Kidney epithelial cell (primary cell): ENCODE results near the gene ASXL1. TPM values are rescaled to one million over a fixed set of nuclear protein-coding genes. Genes with fewer than 3 reads are reported as not detected.

Experiments
- DNase-seq: peaks from one replicate; pipeline ENCODE4 v3.0.0-alpha.2; 2010; ENCODE audit warnings: low read depth
- H3K27me3 ChIP-seq: 2 replicates; pipeline ENCODE4 v1.6.0; 2011; ENCODE audit warnings: low read length; ENCODE audit not compliant: control insufficient read depth, insufficient read depth
- H3K36me3 ChIP-seq: 2 replicates; pipeline ENCODE4 v1.5.1; 2011; ENCODE audit warnings: low read length; ENCODE audit not compliant: control insufficient read depth, insufficient read depth
- H3K4me3 ChIP-seq: 2 replicates; pipeline ENCODE4 v1.5.1; 2011; ENCODE audit warnings: low read depth, mild to moderate bottlenecking, control low read depth, low read length
- total RNA-seq: library from RNA; depleted of rRNA; stranded (reverse); fragments of >200 nt; gene quantifications from 2 replicates; pipeline ENCODE4 v1.2.3, GENCODE V29; 2015
- TF ChIP-seq, protein P1 (sequence below): IDR thresholded peaks from 2 replicates; pipeline ENCODE4 v1.5.1; 2011; ENCODE audit warnings: mild to moderate bottlenecking, moderate library complexity, low read length, control low read depth, inconsistent platforms; ENCODE audit not compliant: insufficient read depth, poor library complexity, severe bottlenecking

Gene ASXL1
- total RNA-seq, 1 donor from 2014 or later, result 31.6 TPM

DNA sequence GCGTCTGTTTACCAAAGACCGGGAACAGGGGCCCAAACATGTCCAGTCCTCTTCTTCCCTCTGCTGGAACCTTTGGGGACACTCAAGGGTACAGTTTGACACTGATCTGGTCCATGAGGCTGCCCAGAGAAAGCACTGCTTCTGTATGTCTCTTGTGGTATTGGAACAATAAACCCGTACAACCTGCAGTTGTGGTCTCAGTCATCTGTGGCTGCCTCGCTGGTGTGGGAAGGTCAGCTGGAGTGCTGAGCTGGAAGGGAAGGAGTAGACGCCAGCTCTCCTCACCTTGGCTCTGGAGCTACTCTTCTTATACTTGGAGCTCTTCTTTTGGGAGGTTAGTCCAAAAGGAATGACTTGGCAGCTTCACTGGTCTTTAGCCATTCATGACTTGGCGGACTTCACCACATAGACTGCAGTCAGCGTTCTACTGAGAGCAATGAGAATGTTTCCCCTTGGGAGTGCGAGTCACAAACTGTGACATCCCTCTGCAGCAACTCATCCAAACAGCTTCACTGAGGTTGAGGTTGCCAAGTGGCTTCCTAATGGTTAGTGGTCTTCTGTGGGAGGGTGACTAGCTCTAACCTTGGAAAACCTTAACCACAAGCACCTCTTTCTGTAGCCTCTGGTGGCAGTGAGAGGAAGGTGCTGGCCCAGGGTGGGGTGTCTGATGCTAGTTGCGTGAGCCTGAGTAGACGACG, 81.2 kb downstream of the ASXL1 start:
- no peak overlapping the region for H3K4me3 ChIP-seq
- TF ChIP-seq, protein P1, sequence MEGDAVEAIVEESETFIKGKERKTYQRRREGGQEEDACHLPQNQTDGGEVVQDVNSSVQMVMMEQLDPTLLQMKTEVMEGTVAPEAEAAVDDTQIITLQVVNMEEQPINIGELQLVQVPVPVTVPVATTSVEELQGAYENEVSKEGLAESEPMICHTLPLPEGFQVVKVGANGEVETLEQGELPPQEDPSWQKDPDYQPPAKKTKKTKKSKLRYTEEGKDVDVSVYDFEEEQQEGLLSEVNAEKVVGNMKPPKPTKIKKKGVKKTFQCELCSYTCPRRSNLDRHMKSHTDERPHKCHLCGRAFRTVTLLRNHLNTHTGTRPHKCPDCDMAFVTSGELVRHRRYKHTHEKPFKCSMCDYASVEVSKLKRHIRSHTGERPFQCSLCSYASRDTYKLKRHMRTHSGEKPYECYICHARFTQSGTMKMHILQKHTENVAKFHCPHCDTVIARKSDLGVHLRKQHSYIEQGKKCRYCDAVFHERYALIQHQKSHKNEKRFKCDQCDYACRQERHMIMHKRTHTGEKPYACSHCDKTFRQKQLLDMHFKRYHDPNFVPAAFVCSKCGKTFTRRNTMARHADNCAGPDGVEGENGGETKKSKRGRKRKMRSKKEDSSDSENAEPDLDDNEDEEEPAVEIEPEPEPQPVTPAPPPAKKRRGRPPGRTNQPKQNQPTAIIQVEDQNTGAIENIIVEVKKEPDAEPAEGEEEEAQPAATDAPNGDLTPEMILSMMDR, result no peak
- H3K27me3 ChIP-seq, result no peaks in the 10 kb centered on the region
- no peak for DNase-seq
- H3K36me3 ChIP-seq, result peaks cover 5% of the 10 kb centered on the region

DNA sequence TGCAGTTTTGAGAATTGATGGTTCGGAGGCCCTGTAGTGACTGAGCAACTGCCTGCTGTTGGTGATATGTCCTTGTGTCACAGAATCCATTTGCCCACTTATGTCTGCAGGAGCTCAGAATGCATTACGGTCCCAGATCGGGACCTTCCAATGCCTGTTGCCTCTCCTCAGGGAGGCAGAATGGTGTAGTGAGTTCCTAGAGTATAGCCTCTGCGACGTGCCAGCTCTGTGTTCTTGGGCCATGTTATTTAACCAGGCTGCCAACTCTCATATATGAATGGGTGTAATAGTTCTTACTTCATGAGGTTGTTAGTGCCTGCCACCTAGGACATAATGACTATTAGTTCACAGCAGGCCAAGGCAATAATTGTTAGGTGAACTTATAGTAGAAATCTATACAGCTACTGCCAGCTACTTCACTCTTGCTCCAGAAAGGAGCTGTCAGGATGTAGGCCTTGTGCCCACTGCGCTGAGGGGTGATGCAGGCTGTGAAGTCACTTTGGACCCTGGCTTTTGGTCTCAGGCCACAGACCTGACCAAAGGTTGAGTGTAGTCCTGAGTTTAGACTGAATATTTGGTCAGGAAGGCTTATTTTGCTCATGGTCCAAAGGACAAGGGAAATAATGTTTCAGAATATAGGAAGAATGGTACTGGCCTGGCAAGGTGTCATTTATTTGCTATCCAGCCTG, 82.1 kb downstream of the ASXL1 start:
- TF ChIP-seq, protein P1, result no peak
- DNase-seq, result no peak
- Histone ChIP-seq H3K4me3 (no peak overlapping the region), H3K36me3 (peaks cover 2% of the 10 kb centered on the region), H3K27me3 (no peaks in the 10 kb centered on the region)

DNA sequence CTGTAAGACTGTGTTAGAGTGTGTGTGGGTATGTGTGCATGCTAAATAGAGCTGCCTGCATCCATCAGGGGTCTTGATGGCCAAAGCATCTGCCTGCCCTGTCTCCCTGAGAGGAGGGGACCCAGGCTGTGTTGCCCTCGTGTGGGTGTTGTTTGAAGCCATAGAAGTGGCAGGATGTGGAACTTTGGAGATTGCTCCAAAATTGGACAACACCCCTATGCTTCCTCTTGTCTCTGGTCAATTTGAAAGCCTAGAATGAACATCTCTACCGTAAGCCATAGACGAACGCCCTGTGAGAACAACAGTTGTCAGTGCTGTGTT, 82.6 kb downstream of the ASXL1 start:
- no peak overlapping the region for H3K4me3 ChIP-seq
- peaks cover 2% of the 10 kb centered on the region for H3K36me3 ChIP-seq
- DNase-seq, result no peak
- no peaks in the 10 kb centered on the region for H3K27me3 ChIP-seq
- TF ChIP-seq, protein P1, result no peak

DNA sequence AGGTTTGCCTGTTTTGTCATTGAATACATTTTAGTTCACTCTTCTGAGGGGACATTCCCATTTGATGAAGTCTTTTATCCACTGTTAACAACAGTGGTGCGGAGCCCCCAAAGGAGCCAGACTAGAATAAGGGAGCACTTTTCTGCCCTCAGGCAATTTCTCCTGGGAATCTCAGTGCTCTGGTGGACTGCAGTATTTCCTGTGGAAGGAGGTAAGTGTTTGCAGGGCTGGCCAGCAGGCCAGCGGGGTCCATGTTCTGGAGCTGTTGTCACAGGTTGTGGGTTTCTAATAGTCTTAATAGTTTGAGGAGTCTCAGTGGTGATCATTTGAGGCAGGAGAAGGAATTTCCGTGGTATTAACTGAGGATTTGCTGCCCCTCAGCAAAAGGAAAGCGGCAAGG, 83.5 kb downstream of the ASXL1 start:
- peaks cover 3% of the 10 kb centered on the region for H3K36me3 ChIP-seq
- H3K27me3 ChIP-seq, result no peaks in the 10 kb centered on the region
- no peak for DNase-seq
- TF ChIP-seq, protein P1, result no peak
- no peak overlapping the region for H3K4me3 ChIP-seq

DNA sequence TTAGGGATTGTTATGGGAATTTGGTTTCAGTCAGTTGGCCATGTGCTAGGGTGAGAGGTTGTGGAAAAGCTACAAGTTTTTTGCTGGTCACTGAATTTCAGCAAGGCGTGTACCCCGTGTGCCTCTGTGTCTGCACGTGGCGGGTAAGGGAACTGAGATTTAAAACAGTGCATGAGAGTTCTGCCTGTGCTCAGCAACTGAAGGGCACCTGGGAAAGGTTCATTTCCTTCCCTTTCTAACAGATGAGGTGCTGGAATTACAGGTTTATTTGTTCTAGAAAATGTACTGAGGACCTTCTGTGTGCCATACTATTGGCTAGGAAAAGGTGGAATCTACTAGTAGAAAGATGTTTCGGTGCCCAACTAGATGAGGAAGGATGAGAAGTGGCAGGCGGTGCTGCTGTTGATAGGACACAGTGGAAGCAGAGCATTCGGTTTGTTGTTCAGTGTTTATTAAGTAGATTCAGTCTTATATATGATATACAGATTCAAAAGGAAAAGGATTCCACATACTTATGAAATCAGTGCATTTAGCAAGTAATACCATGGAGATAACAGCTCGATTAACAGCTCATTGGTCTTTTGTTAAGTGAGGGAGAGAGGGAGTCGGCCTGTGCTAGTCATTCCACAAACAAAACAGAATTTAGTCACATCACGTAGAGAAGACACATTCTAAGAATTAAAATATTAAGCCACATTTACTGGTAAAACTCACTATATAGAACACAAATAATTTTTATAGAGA, 84.7 kb downstream of the ASXL1 start:
- Histone ChIP-seq H3K4me3 (no peak overlapping the region), H3K27me3 (no peaks in the 10 kb centered on the region), H3K36me3 (peaks cover 4% of the 10 kb centered on the region)
- TF ChIP-seq, protein P1, result no peak
- no peak for DNase-seq
